NCI-H526 (cell line): ENCODE data around the gene SF3B4.
A peak's percentile ranks its signal among the peaks of the same experiment; 100 is the strongest.

Experiments used
- DNase-seq, 2 experiments: peaks; one replicate each; lab custom pipeline; 2025; lab: John Stamatoyannopoulos, UW

SF3B4 gene

DNA sequence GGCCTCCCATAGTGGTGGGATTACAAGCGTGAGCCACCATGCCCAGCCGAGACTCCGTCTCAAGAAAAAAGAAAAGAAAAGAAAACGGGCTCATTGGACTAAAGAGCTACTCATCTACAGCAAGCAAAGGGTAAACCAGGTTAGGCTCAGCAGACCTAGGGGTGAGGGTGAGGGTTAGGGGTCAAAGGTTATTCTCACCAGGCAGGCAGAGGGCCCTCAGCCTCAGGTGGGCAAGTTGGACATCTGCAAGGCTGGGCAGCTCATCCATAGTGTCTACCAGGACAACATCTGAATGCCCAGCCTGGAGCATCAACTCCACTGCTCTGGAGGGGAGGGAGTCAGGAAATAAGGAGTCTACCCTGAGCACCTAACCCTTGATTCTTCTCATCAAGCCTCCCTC is 5.6 kb upstream of the SF3B4 start:
- no peak for DNase-seq

DNA sequence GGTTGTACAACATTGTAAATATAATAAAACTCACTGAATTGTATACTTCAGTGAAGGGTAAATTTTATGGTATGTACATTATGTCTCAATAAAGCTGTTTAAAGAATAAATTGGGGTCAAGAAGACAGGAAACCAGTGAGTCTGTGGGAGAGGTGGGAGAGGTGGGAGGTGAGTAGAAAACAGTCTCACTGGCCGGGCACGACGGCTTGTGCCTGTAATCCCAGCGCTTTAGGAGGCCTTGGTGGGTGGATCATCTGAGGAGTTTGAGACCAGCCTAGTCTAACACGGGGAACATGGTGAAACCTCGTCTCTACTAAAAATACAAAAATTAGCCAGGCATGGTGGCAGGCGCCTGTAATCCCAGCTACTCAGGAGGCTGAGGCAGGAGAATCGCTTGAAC is 4.9 kb upstream of the SF3B4 start:
- no peak for DNase-seq

DNA sequence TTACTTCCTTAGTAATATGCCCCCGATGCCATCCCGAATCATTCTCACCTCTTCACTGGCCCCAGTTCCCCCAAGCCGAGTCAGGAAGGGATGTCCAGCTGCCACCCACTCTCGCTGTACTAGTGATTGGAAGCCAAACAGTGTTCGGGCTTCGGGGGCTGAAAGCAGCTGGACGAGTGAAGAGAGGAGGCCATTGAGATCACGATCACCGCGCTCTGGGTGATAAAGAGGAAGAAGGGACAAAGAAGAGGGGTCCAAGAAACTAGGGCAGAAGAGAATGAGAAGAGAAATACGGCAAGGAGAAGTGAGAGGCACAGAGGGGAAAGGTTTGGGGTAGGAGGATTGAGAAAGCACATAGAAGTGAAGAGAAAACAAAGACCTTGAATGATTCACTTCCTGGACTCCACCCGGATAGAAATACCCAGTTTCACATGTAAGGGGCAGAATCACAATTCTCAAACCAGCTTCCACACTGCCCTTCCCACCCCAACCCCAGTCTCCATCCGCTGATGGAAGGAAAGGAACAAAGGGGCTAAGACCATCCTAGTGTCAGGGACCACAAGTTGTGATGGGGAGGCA is 3.7 kb upstream of the SF3B4 start:
- DNase-seq = no peak

DNA sequence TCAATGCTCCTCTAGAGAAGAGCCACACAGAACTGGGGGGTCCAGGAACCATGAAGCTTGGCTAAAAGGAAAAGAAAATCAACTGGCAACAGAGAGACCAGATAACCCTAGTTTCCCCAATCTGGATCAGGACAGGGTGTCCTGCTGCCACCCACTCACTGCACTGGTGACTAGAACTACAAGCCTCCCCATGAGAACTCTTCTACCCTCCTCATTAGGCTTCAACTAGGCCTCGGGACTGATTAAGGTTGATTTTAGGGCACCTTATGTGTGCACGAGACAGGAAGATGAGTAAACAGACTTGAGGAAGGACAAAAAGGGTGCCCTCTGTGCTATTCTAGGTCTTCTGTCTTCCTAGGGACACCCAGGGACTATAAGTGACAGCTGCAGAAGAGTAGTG is 2.3 kb upstream of the SF3B4 start:
- DNase-seq = no peak

DNA sequence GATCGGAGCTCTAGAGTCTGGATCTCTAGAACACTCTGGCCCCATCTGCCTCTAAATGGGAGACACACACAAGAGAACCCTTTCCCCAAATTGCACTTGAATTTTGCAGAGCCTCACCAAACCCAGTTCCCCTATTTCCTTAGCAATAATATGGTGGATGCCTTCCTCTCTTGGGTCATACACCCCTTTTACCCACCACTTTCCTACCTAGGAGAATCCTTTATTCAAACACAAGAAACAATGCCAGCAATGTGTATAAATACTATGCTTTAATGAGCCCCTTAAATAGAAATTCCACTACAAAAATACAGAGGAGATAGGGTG is 760 bp upstream of the SF3B4 start:
- no peak for DNase-seq

DNA sequence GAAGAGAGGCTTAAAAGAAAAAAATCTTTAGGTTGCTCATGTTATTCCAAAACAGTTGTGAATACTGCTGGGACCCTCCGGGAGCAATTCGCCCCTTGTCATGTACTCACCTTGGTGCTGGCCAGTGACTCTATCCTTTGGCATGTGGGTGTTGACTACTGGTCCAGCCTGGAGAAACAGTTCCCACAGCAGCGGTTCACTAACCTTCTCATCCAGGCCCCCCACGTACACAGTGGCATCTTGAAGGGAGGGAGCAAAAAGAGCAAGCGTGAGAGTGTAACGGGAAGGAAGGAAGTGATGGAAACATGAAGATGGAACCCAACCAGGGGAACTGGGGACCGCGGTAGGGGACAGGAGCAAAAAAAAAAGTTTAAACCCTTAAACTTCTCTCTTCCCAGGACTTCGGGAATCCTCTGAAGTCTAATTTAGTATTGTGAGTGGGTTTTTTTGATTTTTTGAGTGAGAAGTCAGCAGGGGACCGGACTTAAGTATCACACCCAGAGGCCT is 494 bp downstream of the SF3B4 start:
- no peak for DNase-seq

DNA sequence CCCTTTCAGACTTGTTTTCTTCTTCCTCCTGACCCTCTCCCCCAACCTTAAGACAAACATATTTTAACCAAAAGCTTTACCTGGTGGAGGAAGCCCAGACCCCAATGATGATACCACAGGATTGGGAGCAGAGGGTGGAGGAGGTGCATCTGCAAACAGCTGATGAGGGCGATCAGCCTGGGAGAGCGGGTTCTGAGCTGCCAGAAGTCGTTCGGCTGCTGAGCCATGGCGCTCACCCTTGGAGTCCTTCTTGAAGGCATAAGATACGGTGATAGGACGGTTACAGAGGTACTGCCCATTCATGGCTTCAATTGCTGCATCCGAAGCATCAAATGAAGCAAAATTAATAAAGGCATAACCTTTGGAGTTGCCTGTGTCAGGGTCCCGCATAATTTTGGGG is 1.3 kb downstream of the SF3B4 start:
- DNase-seq = no peak

DNA sequence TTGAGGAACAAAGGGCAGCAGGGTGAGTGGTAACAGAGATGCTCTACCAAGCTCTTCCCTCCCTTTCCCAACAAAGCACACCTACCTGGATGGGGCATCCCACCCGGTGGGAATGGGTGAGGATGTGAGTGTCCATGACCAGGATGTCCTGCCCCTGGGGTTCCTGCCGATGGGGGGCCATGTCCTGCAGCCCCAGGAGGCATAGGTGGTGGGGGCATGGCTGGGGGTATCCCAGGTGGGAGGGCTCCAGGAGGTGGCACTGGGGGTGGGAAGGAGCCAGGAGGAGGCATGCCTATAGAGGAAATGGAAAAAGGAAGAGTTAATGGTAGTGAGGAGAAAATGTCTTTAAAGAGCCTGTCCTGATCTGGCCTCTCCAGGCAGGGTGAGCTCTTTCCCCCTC is 1.9 kb downstream of the SF3B4 start:
- DNase-seq = no peak

DNA sequence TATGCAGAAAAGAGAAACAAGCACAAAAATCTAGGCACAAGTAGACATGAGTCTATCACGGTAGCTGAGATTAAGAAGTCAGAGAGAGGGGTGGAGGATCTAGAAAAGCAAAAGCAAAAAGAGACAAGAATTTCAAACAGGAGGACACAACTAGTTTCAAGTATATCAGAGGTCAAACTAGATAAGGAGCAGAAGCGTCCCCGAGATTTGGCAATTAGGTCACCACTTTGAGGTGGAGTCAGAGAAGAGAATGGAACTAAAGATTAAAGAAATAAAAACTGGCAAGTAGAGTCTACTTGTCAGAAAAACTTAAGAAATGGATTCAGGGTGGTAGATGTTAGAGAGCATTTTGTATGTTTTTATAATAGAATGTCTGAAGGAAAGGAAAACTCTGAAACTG is 2.3 kb downstream of the SF3B4 start:
- no peak for DNase-seq

DNA sequence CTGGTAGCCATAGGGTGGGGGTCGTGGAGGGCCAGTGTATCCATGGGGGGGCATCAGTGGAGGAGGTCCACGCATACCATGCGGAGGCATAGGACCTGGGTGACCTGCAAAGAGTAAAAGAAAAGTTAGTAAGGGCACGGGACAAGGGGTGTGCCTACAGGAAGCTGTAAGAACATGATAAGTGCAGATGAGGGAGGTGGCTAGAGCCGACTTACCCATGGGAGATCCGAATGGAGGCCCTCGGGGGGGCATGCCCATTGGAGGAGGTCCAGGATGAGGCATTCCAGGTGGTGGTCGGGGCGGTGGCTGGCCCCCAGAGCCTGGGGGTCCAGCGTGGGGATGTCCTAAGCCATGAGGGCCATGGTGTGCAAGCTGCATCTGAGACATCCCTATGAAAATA is 4.0 kb downstream of the SF3B4 start:
- DNase-seq = no peak

DNA sequence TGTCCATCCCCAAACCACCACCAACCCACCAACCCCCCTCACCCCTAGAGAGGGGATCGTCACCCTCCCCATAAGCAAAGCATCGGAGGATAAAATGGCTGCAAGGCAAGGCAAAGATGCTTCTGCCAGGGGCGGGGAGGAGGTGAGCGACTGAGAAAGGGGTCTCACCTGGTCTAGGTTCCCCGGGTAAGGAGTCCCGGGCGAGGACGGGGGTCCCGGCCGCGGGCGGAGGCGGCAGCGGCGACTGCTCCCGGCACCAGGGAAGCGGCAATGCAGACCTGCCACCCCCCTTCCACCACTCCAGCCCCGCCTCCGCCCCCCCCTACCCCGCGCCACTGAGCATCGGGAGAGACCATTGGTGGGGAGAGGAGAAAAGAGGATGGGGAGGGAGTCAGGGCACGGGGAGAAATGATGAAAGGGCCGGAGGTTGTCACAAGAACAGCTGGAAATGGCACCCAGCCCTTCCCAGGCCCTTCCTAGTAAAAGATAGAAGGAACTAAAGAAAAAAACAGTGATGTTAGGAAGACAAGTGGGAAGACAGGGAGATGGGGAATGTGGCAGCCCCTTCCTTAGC is 9.9 kb downstream of the SF3B4 start, which contains the start of gene SV2A:
Gene SV2A, minus strand, starts transcription at position 274 of the 574 bp plus-strand sequence. CDS start 4,004 bp downstream, outside the sequence.
- DNase-seq = peak; percentile 77 to 96

DNA sequence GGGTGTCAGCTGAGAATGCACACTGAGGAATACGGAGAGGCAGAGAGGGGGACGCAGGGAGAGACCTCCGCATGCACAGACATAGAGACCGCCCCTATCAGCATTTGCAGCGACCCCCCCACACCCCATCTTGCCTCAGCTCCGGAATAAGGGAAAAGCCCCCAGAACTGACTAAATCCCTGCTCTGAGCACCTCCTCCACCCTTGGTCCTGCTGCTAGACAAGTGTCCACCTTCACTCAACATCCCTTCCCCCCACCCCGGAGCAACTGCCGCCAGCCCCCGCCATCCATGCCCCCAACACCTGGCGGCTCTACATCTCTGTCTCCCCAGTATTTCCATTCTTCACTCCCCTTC is 10.7 kb downstream of the SF3B4 start:
- DNase-seq = peak in 1 of 2 experiments; percentile 59

DNA sequence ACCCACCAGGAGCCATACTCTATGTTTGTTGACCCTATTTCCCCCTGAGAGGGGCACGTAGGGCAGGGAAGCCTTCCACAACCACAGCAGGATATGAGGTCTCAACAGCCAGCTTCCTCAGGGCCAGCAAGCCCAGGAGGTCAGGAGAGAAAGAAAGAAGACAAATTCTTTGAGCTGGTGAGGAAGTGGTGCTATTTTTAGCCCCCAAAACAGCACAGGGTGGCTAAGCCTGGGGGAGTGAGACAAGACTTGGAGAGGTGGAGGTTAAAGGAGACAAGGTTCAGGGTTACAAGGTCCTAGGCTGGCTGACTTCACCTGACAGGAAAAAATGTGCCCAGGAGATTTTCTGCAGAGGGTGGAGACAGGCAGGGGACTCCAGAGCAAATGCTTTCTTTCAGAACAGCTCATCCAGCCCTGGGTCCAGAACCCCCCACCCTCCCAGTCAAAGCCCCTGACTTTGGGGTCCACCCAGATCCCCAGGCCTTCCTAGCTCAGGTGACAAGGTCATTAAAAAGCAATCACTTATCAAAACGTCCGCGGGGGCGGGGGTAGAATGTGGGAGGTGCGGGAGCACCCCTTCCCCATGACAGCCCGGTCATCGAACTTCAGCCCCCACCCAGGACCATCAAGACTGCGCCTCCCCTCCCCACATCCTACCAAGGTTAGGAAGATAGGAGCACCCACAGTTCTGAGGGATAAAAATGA is 11.3 kb downstream of the SF3B4 start:
- no peak for DNase-seq

DNA sequence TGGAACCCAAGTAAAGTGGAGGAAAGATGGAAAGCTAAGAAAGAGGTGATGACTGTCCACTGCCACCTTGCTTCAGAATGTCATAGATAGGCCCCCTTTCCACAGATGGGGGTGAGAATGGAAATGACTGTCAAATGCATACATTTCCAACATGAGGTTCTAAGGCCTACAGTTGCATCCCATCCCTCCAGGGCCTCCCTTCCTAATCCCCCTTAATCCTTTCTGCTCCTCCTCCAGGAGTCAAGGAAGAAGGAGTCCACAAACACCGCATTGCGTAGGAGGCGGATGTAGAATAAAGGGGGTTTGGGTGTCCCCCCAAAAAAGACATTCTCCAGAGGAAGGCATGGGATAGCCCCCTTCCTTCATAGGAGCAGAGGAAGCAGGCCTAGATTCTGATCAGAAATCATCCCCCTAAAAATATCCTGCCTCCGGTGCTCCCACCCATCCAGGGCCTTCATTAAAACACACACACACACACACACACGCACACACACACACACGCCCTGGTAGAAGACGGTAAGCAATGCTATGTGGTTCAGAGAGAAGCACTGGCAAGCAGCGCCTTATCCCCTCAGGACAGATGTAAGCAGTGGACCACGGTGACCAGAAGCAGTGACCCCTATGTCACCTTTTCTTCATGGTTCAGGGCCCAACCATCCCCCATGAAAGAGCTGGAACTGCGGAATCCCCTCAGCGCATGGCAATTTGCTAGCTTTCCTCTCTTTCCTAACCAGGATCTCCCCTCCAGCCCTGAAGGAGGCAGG is 12.0 kb downstream of the SF3B4 start:
- no peak for DNase-seq

DNA sequence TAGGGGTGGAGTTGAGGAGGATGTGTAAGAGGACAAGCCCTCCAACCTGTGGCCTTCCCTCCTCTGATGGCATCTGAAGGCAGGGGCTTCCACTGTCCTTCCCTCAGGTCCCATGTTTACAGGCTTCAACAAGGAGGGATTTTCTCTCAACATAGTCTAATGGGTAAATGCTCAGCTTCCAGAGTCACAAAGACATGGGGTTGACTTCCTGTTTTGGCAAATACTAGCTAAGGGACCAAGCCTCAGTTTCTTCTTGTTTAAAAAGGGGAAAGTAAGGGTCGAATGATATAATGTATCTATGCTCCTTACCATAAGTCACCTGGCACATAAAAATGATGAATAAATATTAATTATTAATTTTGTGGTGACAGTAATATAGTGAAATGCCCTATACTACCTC is 13.1 kb downstream of the SF3B4 start:
- DNase-seq = no peak

DNA sequence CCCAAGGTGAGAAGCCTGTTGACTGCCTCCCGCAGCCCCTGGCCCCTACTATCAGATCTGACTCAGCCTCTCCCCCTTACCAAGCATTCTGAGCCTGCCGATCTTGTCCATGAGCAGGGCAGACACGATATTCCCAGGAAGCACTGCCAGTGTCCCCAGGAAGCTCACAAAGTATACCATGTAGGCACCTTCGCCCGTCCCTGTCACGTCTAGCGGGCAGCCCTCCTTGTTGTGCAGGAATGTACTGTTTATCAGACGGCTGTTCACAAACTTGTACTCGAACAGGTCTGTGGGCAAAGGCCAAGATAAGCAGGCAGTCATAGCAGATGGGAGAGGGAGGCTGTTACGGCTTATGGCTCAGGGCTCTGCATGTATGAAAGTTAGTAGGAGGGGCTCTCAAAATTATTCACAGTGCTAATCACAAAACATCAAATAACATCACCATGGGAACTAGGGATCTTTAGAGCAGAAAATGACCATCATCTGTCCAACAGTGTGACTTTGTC is 21.0 kb downstream of the SF3B4 start:
- DNase-seq = no peak

DNA sequence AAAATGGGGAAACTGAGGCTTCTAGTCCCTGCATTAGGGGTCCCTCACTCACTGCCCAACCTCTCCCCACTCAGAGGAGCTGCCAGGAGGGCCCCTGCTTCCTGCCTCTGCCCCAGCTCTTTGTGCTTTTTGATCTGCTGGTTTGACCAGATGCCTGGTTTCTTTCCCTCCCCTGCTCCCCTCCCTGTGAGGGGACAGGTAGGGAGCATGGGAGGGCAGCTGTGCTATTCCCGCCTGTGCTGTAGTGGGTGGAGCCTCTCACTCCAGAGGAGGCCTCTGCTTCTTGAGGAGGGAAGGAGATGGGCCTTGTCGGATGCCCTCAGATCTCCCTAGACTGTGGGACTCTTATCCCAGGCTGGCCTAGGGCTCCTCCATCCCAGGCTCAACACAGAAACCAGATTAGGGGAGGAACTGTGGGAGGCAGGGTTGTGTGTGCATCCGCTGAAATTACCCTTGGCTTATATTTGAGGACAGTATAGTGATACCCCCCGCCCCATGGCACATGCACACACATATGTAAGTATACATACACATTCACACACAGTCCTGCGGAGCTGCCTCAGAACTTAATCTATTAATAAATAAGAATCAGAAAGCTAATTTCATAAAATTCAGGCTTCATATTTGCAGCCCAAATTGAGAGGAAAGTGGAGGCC is 23.6 kb downstream of the SF3B4 start:
- no peak for DNase-seq

DNA sequence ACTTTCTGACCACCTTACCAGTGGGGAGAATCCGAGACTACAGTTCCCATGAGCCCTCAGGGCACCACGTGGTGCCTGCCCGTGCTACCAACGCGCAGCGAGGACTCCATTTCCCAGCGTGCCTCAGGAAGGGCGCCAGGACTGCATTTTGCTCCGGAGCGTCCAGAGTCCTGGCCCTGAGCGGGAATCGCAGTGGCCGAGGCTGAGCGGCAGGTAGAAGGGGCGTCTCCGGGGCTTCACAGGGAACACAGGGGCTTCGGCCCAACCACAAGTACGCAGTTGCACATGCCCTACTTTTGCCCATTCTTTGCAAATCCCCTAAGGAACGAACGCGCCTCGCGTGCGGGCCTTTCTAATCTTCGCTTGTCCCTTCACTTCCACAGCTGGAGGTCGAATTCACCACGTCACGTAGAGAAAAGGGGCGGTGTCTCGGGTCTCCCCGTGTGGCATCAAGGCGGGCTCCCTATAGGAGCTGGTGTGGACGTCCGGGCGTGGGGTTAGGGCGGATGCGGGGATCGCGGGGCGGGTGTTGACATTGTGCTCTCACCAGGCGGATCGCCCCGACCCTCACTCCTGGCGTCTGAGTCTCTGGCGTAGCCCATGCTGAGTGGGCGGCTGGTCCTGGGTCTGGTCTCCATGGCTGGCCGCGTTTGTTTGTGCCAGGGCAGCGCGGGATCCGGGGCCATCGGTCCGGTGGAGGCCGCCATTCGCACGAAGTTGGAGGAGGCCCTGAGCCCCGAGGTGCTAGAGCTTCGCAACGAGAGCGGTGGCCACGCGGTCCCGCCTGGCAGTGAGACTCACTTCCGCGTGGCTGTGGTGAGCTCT is 27.9 kb downstream of the SF3B4 start, which contains the start of gene BOLA1:
Gene BOLA1, plus strand, starts transcription at position 109 of the 825 bp plus-strand sequence. Its CDS starts 492 bp downstream, at position 601.
- peak; percentile 93 to 98 for DNase-seq

DNA sequence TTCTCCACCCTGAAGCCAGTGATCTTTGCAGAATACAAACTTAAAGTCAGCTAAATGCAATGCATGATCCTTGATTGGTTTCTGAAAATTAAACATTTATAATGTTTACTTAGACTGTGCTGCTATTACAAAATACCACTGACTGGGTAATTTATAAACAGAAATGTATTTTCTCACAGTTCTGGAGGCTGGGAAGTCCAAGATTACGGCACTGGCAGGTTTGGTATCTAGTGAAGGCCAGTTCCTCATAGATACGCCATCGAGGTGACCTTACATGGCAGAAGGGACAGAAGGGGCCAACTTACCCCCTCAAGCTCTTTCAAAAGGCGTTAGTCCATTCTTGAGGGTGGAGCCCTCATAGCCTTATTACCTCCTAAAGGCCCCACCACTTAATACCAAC is 31.0 kb downstream of the SF3B4 start:
- DNase-seq = no peak

DNA sequence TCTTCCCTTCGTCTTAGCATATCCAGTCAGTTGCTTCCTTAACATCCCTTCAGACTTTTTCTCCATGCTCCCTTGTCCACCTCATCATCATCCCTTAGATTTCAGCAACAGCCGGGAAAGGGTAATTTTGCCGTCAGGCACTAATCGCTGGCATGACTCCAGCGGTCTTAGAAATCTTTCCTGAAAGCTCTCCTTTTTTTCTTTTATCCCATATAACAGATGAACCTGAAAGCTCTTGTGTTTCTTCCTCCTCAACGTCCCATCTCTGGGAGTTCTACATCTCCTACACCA is 38.7 kb downstream of the SF3B4 start:
- no peak for DNase-seq

DNA sequence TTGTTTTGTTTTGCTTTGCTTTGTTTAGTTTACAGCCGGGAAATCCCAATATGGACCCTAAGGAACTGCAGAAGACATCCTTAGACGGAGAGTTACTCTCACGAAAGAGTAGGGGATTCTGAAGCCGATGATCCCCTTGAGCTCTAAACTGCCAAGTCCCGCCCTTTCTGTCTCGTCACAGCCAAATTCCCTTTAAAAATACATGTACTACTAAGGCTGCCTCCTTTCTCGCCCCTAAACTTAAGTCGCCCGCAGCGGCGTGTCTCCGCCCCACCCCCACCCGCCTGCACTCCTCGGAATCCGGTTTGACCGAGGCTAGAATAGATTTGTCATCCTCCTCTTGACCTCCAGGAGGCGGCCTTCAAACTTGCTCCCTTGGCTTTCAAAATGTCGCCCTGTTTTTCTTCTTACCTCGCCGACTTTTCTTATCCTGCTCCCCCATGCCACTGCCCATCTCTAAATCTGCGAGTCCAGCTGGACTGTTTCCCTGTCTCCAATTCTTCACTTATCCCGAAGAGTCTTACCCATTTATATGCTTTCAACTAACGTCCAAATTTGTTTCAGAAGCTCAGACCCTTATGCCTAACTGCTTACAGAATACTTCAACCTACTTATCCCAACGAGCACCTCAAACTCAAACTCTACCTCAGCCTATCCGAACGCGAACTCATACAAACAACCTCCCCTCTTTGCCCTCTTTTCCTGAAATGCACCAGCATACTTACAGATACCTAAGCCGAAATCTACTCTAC is 39.2 kb downstream of the SF3B4 start:
- DNase-seq = peak; percentile 98 to 99
